DND-41 (cell line): ENCODE data around the gene GRIA4.

Source experiments
- EZH2 ChIP-seq: IDR thresholded peaks from 3 replicates; pipeline ENCODE4 v1.6.1; 2012; ENCODE audit warnings: borderline replicate concordance, low read depth, mild to moderate bottlenecking, moderate library complexity, low read length, inconsistent platforms; ENCODE audit not compliant: severe bottlenecking
- TF ChIP-seq, protein P1 (sequence below): IDR thresholded peaks from 2 replicates; pipeline ENCODE4 v1.5.1; 2012; ENCODE audit warnings: borderline replicate concordance, low read length, moderate library complexity, mild to moderate bottlenecking; ENCODE audit not compliant: poor library complexity, severe bottlenecking; ENCODE audit errors: extremely low read depth

DNA sequence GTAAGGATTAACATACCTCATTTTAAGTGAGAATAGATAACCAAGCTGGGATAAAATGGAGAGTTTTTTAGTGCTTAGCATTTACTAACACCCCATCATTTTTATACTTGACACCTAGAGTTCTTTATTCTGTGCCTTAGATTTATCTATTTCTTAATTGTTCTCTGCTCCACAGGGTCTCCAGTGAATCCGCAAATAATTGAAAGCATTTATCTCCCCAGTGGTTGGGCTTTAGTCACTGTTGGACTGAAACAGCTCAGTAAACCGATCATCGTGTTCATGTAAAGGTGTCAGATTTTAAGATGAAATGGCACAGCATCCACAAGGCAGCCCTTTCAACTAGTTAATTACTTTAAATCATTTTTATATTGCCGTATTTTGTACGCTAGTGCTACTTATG is 17.8 kb upstream of the GRIA4 start:
- TF ChIP-seq, protein P1, sequence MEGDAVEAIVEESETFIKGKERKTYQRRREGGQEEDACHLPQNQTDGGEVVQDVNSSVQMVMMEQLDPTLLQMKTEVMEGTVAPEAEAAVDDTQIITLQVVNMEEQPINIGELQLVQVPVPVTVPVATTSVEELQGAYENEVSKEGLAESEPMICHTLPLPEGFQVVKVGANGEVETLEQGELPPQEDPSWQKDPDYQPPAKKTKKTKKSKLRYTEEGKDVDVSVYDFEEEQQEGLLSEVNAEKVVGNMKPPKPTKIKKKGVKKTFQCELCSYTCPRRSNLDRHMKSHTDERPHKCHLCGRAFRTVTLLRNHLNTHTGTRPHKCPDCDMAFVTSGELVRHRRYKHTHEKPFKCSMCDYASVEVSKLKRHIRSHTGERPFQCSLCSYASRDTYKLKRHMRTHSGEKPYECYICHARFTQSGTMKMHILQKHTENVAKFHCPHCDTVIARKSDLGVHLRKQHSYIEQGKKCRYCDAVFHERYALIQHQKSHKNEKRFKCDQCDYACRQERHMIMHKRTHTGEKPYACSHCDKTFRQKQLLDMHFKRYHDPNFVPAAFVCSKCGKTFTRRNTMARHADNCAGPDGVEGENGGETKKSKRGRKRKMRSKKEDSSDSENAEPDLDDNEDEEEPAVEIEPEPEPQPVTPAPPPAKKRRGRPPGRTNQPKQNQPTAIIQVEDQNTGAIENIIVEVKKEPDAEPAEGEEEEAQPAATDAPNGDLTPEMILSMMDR = no peak
- no peak for TF ChIP-seq EZH2
